NCI-H2227 (cell line): Measurements from ENCODE around the gene TANGO6.

Experiments
- DNase-seq: peaks from one replicate; lab custom pipeline; 2025; ENCODE audit not compliant: unreplicated experiment; lab: John Stamatoyannopoulos, UW

The TANGO6 gene

GRCh38 chr16:69133373-69133954, 290.1 kb downstream of the TANGO6 start:
- DNase-seq: no peak
